ENCODE results near the gene CHRNA5.

CHRNA5 gene

GRCh38 chr15:78642331-78642730 is 77.0 kb downstream of the CHRNA5 start:
- Histone ChIP-seq H3K27me3 (ENCODE audit: insufficient read depth, poor library complexity, severe bottlenecking) (no peaks in the 10 kb centered on the region), H3K27ac (ENCODE audit: poor library complexity, severe bottlenecking) (no peak overlapping the region), H3K36me3 (ENCODE audit: low read depth) (no peaks in the 10 kb centered on the region), H3K9me3 (ENCODE audit: severe bottlenecking) (no peaks in the 10 kb centered on the region), H3K4me3 (ENCODE audit: severe bottlenecking) (no peak overlapping the region), H3K4me1 (ENCODE audit: insufficient read depth, poor library complexity, severe bottlenecking) (no peaks in the 10 kb centered on the region)
- no peak for TF ChIP-seq CTCF (IDR thresholded peaks at IDR 0.05; ENCODE audit: poor library complexity, severe bottlenecking)
- DNase-seq (ENCODE audit: low spot score) = no peak
- ATAC-seq (ENCODE audit: low read depth) = no peak
